WTC11 (cell line): ENCODE measurements around the gene ALDH3B1. TPM values are rescaled to one million over a fixed set of nuclear protein-coding genes. Genes with fewer than 3 reads are reported as not detected.

ENCODE experiments used
- ATAC-seq: fragments of 200-7000 bp; cut with Tn5 transposase; 2 replicates; pipeline ENCODE4 v1.10.0; 2021; ENCODE audit warnings: mild to moderate bottlenecking, moderate library complexity
- CTCF ChIA-PET: fragments of 300-600 bp; sonication (Branson Sonifier 250); formaldehyde crosslinking; loops from one replicate; lab custom pipeline; 2021; ENCODE audit warnings: antibody characterized with exemption; lab: Charles Lee
- POLR2A ChIA-PET: fragments of 350-600 bp; sonication (Branson Sonifier 250); formaldehyde crosslinking; loops from one replicate; lab custom pipeline; 2021; ENCODE audit warnings: antibody characterized with exemption; lab: Charles Lee
- DNase-seq: peaks from one replicate; pipeline ENCODE4 v3.0.0; 2021; ENCODE audit warnings: low spot score
- H3K27ac Mint-ChIP-seq: 2 replicates; pipeline ENCODE4 v1.8.0; 2021; ENCODE audit warnings: mixed read lengths
- H3K27me3 Mint-ChIP-seq: 2 replicates; pipeline ENCODE4 v1.8.0; 2021; ENCODE audit warnings: low read depth, mild to moderate bottlenecking, moderate library complexity, mixed read lengths
- H3K36me3 Mint-ChIP-seq: 2 replicates; pipeline ENCODE4 v1.8.0; 2021; ENCODE audit warnings: mixed read lengths
- H3K4me1 Mint-ChIP-seq: 2 replicates; pipeline ENCODE4 v1.8.0; 2022; ENCODE audit warnings: mixed read lengths
- H3K4me3 Mint-ChIP-seq: 2 replicates; pipeline ENCODE4 v1.8.0; 2021; ENCODE audit warnings: mild to moderate bottlenecking, moderate library complexity, mixed read lengths
- H3K9me3 Mint-ChIP-seq: 2 replicates; pipeline ENCODE4 v1.8.0; 2021; ENCODE audit warnings: mixed read lengths
- FOXK1 ChIP-seq: sonication (generic); formaldehyde crosslinking; IDR thresholded peaks from 2 replicates; pipeline ENCODE4 v1.8.0; 2022; ENCODE audit warnings: mild to moderate bottlenecking, moderate library complexity, missing genetic modification reagents
- IRF2 ChIP-seq: sonication (generic); formaldehyde crosslinking; IDR thresholded peaks from 2 replicates; pipeline ENCODE4 v1.8.0; 2022; ENCODE audit warnings: low read depth, missing genetic modification reagents, borderline replicate concordance
- RELA ChIP-seq: sonication (generic); formaldehyde crosslinking; IDR thresholded peaks from 2 replicates; pipeline ENCODE4 v1.8.1; 2022; ENCODE audit warnings: missing genetic modification reagents, mild to moderate bottlenecking, borderline replicate concordance
- SMAD4 ChIP-seq: sonication (generic); formaldehyde crosslinking; IDR thresholded peaks from 2 replicates; pipeline ENCODE4 v1.8.0; 2022; ENCODE audit warnings: mild to moderate bottlenecking, missing genetic modification reagents
- SP1 ChIP-seq: sonication (generic); formaldehyde crosslinking; conservative IDR thresholded peaks from 2 replicates; pipeline ENCODE4 v1.8.1; 2022; ENCODE audit warnings: missing genetic modification reagents
- TP53 ChIP-seq: sonication (generic); formaldehyde crosslinking; IDR thresholded peaks from 2 replicates; pipeline ENCODE4 v1.8.1; 2023; ENCODE audit warnings: mild to moderate bottlenecking, missing genetic modification reagents
- ZNF317 ChIP-seq: sonication (generic); formaldehyde crosslinking; IDR thresholded peaks from 2 replicates; pipeline ENCODE4 v1.8.1; 2023; ENCODE audit warnings: low read depth, mild to moderate bottlenecking, moderate library complexity, missing genetic modification reagents, borderline replicate concordance
- ZNF423 ChIP-seq: fragments of 250-450 bp; sonication (Bioruptor Pico); IDR thresholded peaks from 2 replicates; pipeline ENCODE4 v2.1.2; 2022; ENCODE audit warnings: mild to moderate bottlenecking, moderate library complexity
- total RNA-seq: library from RNA; stranded (reverse); gene quantifications from 3 replicates; pipeline ENCODE4 v1.2.3, GENCODE V29; 2021
- TF ChIP-seq, protein P1 (sequence below): sonication (generic); formaldehyde crosslinking; IDR thresholded peaks from 2 replicates; pipeline ENCODE4 v1.8.1; 2023; ENCODE audit warnings: mild to moderate bottlenecking, missing genetic modification reagents, moderate library complexity
- TF ChIP-seq, protein P2 (sequence below): sonication (generic); formaldehyde crosslinking; IDR thresholded peaks from 2 replicates; pipeline ENCODE4 v1.8.0; 2022; ENCODE audit warnings: mild to moderate bottlenecking, missing genetic modification reagents
- TF ChIP-seq, protein P3 (sequence below): sonication (generic); formaldehyde crosslinking; IDR thresholded peaks from 2 replicates; pipeline ENCODE4 v1.8.1; 2023; ENCODE audit warnings: mild to moderate bottlenecking, missing genetic modification reagents, moderate library complexity
- TF ChIP-seq, protein P4 (sequence below): sonication (generic); formaldehyde crosslinking; IDR thresholded peaks from 2 replicates; pipeline ENCODE4 v1.8.0; 2022; ENCODE audit warnings: mild to moderate bottlenecking, missing genetic modification reagents
- TF ChIP-seq, protein P5 (sequence below): sonication (generic); formaldehyde crosslinking; IDR thresholded peaks from 2 replicates; pipeline ENCODE4 v1.8.0; 2022; ENCODE audit warnings: mild to moderate bottlenecking, missing genetic modification reagents
- TF ChIP-seq, protein P6 (sequence below): sonication (generic); formaldehyde crosslinking; IDR thresholded peaks from 2 replicates; pipeline ENCODE4 v1.8.1; 2022; ENCODE audit warnings: low read depth, missing genetic modification reagents, borderline replicate concordance
- TF ChIP-seq, protein P7 (sequence below): fragments of 250-450 bp; sonication (Bioruptor Pico); IDR thresholded peaks from 2 replicates; pipeline ENCODE4 v1.8.0; 2021; ENCODE audit warnings: mild to moderate bottlenecking

ALDH3B1 gene
- total RNA-seq, 1 experiment from 2014 or later: 0.46 TPM

DNA sequence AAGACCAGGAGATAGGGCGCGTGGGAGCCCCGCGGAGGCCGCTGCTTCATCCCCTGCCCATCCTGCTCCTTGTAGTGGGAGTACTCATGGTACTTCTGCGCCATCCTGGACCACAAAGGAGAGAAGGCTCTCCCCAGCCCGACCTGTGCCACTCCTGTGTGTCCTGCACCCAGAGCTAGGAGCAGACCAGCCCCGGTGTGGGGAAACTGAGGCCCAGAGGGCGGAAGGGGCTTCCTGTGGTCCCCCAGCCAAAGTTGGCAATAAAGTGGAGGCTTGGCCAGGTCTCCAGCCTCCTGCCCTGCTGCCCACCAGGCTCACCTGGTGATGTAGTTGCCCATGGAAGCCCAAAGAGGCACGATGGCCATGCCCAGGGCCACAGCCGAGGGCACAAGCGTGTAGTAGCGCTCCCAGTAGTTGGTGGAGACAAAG, 10.9 kb upstream of the ALDH3B1 start (continued):
- TF ChIP-seq, protein P1, sequence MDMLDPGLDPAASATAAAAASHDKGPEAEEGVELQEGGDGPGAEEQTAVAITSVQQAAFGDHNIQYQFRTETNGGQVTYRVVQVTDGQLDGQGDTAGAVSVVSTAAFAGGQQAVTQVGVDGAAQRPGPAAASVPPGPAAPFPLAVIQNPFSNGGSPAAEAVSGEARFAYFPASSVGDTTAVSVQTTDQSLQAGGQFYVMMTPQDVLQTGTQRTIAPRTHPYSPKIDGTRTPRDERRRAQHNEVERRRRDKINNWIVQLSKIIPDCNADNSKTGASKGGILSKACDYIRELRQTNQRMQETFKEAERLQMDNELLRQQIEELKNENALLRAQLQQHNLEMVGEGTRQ (CRISPR knock-in tag): no peak
- TF ChIP-seq ZNF317: no peak

DNA sequence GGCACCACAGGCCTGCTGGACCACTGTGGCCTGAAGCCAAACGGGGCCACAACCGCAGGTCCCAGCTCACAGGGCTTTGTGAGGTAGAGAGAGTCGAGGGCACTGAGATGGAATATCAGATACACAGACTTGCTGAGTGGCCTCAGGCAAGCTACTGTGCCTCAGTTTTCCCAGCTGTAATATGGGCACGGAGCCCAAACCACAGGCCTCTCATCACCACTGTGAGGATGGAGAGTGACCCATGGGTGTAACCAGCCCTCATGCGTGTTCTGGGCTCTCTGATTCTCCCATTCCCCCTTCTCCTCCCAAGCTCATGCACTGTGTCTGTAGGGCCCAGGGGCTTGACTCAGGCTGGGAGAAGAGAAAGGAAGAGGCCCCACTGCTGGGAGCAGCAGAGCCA, 10.4 kb upstream of the ALDH3B1 start:
- DNase-seq (no peak), ATAC-seq (no peak)
- TF ChIP-seq, protein P2, sequence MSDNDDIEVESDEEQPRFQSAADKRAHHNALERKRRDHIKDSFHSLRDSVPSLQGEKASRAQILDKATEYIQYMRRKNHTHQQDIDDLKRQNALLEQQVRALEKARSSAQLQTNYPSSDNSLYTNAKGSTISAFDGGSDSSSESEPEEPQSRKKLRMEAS (CRISPR knock-in tag): no peak
- TF ChIP-seq, protein P3, sequence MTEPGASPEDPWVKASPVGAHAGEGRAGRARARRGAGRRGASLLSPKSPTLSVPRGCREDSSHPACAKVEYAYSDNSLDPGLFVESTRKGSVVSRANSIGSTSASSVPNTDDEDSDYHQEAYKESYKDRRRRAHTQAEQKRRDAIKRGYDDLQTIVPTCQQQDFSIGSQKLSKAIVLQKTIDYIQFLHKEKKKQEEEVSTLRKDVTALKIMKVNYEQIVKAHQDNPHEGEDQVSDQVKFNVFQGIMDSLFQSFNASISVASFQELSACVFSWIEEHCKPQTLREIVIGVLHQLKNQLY (CRISPR knock-in tag): no peak
- TF ChIP-seq, protein P4, sequence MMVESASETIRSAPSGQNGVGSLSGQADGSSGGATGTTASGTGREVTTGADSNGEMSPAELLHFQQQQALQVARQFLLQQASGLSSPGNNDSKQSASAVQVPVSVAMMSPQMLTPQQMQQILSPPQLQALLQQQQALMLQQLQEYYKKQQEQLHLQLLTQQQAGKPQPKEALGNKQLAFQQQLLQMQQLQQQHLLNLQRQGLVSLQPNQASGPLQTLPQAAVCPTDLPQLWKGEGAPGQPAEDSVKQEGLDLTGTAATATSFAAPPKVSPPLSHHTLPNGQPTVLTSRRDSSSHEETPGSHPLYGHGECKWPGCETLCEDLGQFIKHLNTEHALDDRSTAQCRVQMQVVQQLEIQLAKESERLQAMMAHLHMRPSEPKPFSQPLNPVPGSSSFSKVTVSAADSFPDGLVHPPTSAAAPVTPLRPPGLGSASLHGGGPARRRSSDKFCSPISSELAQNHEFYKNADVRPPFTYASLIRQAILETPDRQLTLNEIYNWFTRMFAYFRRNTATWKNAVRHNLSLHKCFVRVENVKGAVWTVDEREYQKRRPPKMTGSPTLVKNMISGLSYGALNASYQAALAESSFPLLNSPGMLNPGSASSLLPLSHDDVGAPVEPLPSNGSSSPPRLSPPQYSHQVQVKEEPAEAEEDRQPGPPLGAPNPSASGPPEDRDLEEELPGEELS (CRISPR knock-in tag): no peak
- TF ChIP-seq RELA: no peak
- no peak for TF ChIP-seq FOXK1
- no peak for TF ChIP-seq SMAD4 (CRISPR knock-in tag)
- POLR2A ChIA-PET: no interaction called here
- no peak overlapping the region for H3K4me3 Mint-ChIP-seq
- no peaks in the 10 kb centered on the region for H3K9me3 Mint-ChIP-seq
- peaks cover 2% of the 10 kb centered on the region for H3K27me3 Mint-ChIP-seq
- H3K36me3 Mint-ChIP-seq: peaks cover 2% of the 10 kb centered on the region
- H3K27ac Mint-ChIP-seq: no peak overlapping the region
- H3K4me1 Mint-ChIP-seq: peaks cover 29% of the 10 kb centered on the region
- CTCF ChIA-PET: no interaction called here

DNA sequence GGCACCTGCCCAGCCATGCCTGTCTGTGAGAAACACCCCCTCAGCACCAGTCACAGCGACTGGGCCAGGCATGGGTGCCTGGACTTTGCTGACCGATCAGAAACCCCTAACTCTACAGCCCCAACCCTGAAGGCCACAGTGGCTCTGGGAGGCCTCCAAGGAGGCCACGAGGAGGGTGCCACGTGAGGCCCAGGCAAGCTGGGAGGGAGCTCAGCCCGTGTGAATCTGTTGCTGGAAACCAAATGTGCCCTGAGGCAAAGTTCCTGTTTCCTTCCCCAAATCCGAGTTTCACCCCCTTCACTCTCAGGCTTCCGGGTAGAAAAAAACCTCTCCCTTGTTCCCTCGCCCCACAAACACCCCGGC, 7.6 kb upstream of the ALDH3B1 start:
- TF ChIP-seq, protein P5, sequence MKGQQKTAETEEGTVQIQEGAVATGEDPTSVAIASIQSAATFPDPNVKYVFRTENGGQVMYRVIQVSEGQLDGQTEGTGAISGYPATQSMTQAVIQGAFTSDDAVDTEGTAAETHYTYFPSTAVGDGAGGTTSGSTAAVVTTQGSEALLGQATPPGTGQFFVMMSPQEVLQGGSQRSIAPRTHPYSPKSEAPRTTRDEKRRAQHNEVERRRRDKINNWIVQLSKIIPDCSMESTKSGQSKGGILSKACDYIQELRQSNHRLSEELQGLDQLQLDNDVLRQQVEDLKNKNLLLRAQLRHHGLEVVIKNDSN: 0 out of 2 replicates have a peak, but pooled peaks have one; percentile 28
- TF ChIP-seq, protein P6, sequence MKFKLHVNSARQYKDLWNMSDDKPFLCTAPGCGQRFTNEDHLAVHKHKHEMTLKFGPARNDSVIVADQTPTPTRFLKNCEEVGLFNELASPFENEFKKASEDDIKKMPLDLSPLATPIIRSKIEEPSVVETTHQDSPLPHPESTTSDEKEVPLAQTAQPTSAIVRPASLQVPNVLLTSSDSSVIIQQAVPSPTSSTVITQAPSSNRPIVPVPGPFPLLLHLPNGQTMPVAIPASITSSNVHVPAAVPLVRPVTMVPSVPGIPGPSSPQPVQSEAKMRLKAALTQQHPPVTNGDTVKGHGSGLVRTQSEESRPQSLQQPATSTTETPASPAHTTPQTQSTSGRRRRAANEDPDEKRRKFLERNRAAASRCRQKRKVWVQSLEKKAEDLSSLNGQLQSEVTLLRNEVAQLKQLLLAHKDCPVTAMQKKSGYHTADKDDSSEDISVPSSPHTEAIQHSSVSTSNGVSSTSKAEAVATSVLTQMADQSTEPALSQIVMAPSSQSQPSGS (CRISPR knock-in tag): no peak
- TF ChIP-seq, all 79 proteins: peak for 1
- Mint-ChIP-seq H3K4me1 (peaks cover 23% of the 10 kb centered on the region), H3K27ac (no peak overlapping the region), H3K27me3 (no peaks in the 10 kb centered on the region; the same call in none of the 2 replicates), H3K9me3 (no peaks in the 10 kb centered on the region), H3K36me3 (peaks cover 2% of the 10 kb centered on the region), H3K4me3 (peak overlapping the region; percentile 76)
- CTCF ChIA-PET: interaction anchor here (0.9 to 2.0 kb wide), 3 partner anchors 9 to 206 kb away, joined by 3 to 10 read pairs (median 9); no protein-coding TSS in a partner anchor
- DNase-seq (no peak), ATAC-seq (no peak)
- POLR2A ChIA-PET: no interaction called here

DNA sequence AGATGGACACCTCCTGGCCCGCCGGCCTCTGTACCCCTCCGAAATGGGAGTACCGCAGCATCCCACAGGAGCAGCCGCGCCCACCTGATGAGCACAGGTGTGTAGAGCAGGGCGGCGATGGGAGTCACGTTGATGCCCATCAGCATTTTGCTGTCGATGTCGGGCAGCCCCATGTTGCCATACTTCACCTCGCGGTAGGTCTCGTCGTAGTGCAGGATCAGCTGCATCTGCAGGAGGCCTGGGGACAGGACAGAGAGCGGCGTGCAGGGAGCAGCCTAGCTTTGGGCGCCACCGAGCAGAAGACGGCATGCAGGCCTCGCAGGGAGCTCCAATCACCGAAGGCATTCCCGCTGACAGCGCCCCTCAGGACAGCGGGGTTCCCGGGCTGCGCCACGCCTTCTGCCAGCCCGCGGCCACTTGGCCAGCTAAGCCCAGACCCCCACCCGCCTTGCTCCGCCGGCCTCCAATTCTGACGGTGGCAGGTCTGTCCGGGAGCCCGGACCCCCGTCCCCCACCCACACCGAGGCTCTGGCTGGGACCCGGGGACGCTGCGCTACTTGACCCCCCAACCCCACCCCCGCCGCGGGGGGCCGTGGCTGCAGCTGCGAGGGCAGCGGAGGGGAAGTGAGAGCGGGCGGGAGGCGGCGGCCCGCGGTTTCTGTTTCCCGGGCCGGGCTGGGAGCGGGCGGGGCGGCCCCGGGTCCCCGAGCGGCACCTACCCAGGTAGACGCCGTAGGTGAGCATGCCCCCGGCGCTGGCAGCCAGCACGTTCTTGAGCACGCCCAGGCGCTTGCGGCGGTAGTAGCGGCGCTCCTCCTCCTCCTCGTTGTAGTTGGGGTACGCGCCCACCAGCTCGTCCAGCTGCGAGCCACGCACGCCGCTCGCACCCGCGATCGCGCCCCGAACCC, 6.9 kb upstream of the ALDH3B1 start:
- TF ChIP-seq IRF2 (CRISPR knock-in tag): no peak
- TF ChIP-seq ZNF423 (CRISPR knock-in tag): 0 out of 2 replicates have a peak, but pooled peaks have one; percentile 40
- 0 out of 2 replicates have a peak, but pooled peaks have one; percentile 13 for TF ChIP-seq TP53 (CRISPR knock-in tag)
- TF ChIP-seq, protein P7, sequence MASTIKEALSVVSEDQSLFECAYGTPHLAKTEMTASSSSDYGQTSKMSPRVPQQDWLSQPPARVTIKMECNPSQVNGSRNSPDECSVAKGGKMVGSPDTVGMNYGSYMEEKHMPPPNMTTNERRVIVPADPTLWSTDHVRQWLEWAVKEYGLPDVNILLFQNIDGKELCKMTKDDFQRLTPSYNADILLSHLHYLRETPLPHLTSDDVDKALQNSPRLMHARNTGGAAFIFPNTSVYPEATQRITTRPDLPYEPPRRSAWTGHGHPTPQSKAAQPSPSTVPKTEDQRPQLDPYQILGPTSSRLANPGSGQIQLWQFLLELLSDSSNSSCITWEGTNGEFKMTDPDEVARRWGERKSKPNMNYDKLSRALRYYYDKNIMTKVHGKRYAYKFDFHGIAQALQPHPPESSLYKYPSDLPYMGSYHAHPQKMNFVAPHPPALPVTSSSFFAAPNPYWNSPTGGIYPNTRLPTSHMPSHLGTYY: no peak
- TF ChIP-seq, protein P2 (CRISPR knock-in tag): peak; percentile 34; the same call in 1 of the 2 replicates
- no peak for TF ChIP-seq SP1 (CRISPR knock-in tag)
- TF ChIP-seq, all 79 proteins: peak for 3
- Mint-ChIP-seq H3K9me3 (no peaks in the 10 kb centered on the region), H3K27me3 (no peaks in the 10 kb centered on the region; the same call in none of the 2 replicates), H3K4me1 (peaks cover 22% of the 10 kb centered on the region), H3K4me3 (peak overlapping the region; percentile 76), H3K36me3 (peaks cover 2% of the 10 kb centered on the region), H3K27ac (0 out of 2 replicates have a peak overlapping the region, but pooled peaks have one; percentile 49)
- ChIA-PET CTCF (interaction anchor here (0.9 to 2.0 kb wide), 3 partner anchors 10 to 206 kb away, joined by 3 to 10 read pairs (median 9); no protein-coding TSS in a partner anchor), POLR2A (no interaction called here)
- DNase-seq (peak; percentile 56), ATAC-seq (peak; percentile 55)
